HG03520 (cell line): Measurements from ENCODE around the gene TXNDC17.
"Not testable (repeated sequence)": the region's sequence is repeated elsewhere in the genome, so short reads cannot be mapped to it uniquely, and the experiment has no call there.

ENCODE experiments used
- ATAC-seq: cut with Tn5 transposase; IDR thresholded peaks from one replicate; pipeline ENCODE4 v1.9.1; 2021; ENCODE audit warnings: mild to moderate bottlenecking, moderate library complexity; ENCODE audit not compliant: unreplicated experiment

TXNDC17 gene

DNA sequence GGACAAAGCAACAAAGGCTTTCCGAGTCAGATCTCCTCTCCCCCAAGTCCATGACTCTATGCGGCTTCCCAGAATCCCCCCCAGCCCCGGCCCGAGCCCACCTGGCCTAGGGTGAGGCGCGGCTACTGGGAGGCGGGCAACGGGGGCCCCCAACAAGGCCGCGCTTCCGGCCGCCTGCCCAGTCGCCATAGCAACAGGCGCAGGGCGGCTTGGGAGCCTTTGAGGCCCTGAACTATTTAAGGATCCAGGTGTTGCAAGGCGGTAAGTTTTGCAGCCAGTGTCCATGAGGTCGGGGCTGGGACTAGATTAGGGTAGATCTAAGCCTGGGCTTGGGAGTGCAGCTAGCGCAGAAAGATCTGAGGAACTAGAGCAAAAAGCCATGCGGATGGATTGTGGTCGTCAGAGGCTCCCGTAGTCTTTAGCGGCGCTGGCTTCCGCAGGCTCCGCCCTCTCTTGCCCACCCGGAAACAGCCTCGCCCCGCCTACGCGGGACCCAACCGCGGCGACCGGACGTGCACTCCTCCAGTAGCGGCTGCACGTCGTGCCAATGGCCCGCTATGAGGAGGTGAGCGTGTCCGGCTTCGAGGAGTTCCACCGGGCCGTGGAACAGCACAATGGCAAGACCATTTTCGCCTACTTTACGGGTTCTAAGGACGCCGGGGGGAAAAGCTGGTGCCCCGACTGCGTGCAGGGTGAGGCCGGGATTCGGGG is at the start of gene TXNDC17, which contains the start of gene KIAA0753:
Gene TXNDC17, plus strand, starts transcription at position 525 of the 711 bp plus-strand sequence. Its CDS starts 23 bp downstream, at position 548.
Gene KIAA0753, minus strand, starts transcription at position 176 of the 711 bp plus-strand sequence. CDS start 5,608 bp downstream, outside the sequence.
- ATAC-seq: peak; percentile 81

DNA sequence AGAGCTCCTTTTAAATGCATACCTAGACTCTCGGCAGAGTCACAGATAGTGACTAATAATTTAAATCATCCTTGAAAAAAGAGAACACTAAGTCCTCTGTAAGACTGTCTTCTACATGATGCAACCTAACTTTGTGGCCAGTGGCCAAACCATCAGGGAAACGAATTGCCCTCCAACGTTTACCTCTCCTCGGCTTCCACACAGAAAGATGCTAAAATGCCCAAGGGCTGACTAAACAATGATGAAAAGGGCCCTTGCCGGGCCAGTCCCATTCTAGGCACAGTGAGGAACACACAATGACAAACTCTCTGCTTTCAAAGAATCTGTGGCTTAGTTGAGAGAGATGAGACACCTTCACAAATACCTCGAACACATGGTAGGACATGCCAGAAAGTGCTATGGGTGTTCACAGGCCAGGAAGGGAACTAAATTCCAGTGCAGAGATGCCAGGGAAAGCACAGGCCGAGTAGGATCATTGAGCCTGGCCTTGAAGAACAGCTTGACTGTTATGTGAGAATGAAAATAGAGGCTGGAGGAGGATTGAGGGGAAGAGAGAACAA is 49.2 kb upstream of the TXNDC17 start:
- ATAC-seq: no peak

DNA sequence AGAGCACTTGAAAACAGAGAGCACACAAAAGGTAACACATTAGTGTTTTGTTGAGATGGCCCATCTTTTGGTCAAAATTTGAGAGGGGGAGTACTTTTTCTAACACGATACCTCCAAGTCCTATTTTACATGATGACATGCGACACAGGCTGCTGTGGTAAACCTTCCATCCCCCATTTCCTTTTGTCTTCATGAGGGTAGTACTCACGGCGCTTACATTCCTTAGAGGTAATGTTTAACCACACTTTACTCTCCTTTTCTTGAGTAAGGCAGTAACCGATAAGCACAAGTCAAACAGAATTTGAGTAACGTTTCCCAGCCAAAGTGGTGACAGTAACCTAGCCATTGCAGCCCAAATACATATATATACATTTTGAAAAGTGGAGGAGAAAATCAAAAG is 48.7 kb upstream of the TXNDC17 start:
- ATAC-seq: no peak

DNA sequence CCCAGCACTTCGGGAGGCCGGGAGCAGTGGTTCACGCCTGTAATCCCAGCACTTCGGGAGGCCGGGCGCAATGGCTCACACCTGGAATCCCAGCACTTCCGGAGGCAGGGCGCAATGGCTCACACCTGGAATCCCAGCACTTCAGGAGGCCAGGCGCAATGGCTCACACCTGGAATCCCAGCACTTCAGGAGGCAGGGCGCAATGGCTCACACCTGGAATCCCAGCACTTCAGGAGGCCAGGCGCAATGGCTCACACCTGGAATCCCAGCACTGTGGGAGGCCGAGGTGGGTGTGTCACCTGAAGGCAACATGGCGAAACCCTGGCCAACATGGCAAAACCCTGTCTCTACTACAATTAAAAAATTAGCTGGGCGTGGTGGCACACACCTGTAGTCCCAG is 47.5 kb upstream of the TXNDC17 start:
- not testable (repeated sequence) for ATAC-seq

DNA sequence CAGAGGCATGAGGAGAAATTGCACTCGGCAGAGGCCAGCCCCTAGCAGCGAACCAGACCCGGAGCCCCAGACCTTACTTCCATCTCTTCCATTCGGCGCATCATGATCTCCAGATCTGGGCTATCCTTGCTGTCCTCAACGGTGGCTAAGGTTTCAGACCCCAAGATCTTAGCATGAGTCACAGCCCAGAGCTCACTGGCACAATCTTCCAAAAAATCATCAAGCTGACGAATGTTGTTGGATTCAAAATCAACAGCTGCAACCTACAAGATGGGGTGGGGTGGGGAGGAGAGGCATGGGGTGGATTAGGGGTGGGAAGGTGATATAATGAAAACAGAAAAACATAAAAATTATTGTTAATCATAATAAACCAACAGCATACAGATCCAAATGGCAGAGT is 44.8 kb upstream of the TXNDC17 start:
- no peak for ATAC-seq

DNA sequence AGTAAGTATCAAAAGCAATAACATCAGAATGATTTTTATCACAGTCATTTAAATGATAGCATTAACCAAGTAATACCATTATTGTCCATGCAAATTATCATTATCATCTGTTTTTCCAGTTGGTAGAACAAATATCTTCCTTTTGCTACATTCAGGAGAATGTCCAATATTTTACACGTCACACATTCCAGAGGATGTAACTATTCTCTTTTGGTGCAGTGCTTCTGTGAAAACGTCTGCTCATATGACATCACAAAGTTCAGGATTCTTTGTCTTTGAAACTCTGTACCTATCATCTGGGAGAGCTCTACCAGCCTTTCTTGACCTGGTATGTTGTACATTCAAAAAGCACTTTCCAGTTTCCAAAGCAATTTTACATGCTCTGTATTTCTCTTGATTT is 44.3 kb upstream of the TXNDC17 start:
- ATAC-seq: no peak

DNA sequence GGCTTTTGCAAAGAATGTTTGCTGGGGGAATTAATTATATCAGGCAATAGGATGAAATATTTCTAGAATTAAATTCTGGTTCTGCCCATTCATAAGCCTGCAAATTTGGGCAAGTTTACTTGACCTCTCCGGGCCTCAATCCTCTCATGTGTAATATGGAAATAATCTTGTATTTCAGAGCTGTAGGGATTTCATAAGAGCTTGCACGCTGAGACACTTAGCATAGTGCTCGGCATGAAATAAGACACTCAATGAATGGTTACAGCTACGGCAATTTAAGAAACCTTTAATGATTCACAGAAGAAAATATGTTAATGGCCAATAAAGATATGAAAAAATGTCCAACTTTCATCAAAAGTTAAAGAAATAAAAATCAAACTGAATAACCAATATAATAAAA is 43.9 kb upstream of the TXNDC17 start:
- ATAC-seq: no peak

DNA sequence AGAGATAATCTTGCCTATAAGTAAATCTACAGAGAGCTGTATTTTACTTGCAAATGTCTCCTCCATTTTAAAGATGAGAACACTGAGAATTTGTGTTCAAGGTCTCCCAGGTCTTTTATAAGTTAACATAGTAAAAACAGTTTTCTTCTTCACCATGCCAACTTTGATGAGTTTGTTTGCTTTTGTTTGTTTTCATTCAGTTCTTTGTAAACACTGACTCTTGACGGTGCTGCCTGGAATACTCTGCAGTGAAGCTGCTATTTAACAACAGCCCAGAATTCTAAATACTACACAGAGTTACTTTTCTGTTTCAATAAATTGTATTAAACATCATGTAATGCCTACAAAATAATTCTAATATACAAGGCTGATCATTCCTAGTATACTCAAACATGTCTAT is 43.1 kb upstream of the TXNDC17 start:
- ATAC-seq: no peak

DNA sequence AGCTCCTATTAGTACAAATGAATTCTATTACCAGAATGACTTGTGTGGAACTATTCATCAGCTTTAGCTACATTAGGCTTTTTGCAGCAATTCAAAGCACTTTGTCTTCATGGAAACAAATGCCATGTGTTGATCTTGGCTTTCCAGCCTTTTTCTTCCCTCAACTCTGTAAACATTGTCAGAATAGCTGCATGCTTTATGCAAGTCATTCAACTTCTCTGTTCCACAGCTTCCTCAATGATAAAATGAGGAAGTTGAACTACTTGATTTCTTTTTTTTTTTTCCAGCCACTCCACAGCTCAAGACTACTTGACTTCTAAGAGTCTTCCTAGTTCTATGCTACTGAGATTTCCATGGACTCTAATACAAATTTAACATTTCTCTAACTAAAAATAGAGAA is 41.5 kb upstream of the TXNDC17 start:
- ATAC-seq: no peak

DNA sequence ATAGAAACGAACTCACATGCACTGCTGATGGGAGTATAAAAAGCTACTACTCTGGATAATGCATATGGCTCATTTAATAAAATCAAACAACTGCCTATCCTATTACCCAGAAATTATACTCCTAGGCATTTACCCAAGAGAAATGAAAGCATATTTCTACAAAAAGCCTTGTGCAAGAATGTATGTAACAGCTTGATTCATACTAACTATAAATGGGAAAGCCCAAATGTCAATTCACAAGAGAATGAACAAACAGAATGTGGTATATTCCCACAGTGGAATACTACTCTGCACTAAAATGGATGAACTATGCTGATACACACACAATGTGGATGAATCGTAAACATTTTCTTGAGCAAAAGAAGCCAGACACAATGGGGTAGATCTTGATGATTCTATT is 38.7 kb upstream of the TXNDC17 start:
- no peak for ATAC-seq

DNA sequence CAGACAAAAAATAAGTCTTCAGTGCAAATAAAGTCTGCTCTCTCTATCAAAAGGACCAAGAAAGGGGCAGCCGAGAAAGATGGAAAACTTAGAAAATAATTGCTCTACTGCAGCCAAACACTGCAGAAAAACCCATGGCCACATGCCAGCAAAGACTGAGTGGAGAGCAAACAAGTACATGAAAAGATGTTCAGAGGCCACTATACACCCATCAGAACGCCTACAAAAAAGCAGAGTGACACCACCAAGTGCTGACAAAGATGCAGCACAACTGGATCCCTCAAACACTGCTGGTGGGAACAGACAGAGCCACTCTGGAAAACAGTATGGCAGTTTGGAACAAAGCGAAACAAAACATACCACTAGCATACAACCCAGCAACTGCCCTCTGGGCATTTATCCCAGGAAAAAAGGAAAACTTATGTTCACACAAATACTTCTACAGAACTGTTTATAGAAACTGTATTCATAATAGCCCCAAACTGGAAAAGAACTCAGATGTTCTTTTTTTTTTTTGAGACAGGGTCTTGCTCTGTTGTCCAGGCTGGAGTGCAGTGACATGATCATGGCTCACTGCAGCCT is 37.0 kb upstream of the TXNDC17 start:
- no peak for ATAC-seq

DNA sequence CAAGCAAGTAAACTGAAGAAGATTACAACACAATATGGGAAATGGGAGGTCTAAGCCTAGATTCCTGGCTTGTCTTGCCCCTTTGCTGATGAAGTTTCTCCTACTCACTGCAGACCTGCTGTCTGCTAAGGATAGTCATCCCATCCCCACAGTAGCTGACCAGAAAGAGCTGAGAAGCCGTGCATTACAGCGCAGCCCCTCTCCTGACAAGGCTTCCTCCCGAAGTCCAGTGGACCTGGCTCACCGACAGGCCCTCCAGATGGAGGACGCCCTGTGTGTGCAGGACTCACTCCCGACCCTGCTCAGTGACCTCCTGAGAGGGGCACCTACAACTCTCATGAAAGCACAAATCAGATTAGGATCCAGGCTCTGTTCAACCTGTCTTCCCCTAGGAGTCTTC is 35.7 kb upstream of the TXNDC17 start:
- no peak for ATAC-seq

DNA sequence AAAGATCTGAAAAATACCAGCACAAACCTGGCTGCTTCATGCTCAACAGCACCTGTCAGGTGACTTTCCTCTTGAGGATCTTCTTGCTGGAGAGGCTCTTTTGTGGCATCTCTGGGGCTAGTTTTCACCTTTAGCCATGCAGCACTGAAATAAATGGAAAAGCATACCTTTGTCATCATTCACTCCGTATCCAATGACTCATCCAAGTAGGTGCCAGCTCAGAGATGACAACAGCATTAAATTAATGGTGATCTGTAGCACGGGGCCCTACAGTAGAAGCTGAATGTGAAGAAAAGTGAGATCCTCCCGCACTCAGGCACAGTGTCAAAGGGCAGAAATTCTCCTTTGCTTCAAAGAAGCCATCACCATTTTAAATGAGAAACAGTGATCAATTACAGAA is 32.5 kb upstream of the TXNDC17 start:
- ATAC-seq: no peak

DNA sequence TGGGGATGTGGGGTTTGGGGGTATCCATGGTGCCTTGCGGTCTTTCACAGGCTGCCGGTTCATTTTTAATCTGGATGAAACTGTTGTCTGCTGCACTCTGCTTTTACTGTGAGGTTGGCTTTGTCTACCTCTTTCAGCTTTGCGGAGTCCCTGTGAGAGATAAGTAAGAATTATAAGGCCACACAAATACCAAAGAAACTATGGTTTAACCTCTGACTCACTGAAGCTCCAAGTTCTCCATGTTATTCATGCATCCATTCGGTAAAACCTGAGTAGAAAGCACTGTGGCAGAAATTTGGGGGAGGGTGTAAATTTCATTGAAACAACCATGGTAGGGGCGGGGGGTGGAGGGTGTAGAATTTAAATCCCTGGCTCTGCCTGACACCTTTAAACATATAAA is 30.8 kb upstream of the TXNDC17 start:
- no peak for ATAC-seq

DNA sequence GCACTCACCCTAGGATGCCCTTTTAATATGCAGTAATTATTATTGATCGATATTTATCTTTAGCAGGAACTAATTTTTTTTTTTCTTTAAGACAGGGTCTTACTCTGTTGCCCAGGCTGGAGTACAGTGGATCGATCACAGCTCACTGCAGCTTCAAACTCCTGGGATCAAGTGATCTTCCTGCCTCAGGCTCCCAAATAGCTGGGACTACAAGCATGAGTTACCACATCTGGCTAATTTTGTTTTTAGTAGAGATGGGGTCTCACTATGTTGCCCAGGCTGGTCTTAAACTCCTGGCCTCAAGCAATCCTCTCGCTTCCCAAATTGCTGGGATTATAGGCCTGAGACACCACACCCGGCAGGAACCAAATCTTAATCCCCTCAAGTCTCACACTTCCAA is 29.6 kb upstream of the TXNDC17 start:
- no peak for ATAC-seq

DNA sequence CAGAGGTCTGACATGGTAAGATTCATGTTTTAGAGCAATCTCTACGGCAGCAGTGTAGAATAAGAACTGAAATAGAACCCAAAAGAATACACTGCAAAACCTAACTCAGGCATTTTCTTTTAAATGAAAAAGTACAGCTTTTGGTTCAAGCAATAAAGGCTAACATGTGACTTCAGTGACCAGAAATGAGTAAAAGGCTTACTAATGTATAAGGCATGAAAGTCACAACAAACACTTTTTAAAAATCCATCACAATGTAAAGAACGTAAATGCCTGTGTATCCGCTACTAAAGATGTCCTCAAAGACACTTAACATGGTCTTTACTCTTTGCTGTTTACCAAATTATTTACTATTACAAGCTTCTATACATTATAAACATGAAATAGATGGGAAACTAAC is 16.9 kb upstream of the TXNDC17 start:
- no peak for ATAC-seq

DNA sequence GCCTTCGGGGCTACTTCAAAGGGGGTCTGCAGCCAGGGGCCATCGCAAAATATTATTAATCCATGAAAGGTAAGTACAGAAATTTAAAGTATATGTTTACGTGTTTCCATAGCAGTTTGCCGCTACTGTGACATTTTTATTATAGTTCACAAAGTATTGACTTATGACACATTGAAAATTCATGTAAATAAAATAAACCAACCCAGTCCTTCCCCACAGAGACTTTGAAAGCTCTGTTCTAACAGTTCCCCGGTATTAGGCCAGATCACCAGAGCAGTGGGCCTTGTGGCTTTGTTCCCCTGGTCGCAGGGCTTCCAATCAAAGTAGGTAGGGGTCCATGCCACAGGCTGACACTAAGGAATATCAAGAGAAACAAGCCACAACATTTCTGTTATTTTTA is 14.2 kb upstream of the TXNDC17 start:
- ATAC-seq: no peak

DNA sequence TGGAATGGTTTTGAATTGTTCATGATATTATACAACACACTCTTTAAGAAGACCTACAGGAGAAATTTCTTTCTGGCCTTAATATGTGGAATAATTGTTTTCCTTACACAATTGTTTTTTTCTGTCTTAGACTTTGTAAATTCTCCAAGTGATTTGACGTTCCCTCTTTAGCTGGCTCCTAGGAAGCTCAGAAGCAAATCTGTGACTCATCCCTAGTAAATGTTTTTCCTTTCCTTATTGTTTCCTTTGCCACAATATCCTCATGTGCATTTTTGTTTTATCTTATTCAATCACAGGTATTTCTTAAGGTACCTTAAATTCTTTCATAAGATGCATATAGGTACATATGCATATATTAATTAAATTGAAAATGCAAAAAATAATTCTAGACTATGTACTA is 13.8 kb upstream of the TXNDC17 start:
- ATAC-seq: no peak

DNA sequence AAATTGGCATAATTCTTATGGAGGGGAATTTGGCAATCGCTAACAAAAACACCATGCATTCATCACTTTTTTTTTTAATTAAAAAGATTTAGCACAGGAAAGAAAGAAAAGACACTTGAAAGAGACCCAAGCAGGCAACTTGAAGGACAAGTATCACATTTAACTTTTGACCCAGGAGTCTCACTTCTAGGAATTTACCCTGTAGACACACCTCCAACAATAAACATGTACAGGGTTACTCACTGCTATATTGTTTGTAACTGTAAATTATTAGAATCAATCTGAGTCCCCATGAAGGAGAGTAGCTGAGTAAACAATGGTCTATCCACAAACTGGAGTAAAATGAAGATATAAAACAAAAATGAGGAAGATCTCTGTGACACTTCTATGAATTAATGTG is 10.5 kb upstream of the TXNDC17 start:
- ATAC-seq: no peak

DNA sequence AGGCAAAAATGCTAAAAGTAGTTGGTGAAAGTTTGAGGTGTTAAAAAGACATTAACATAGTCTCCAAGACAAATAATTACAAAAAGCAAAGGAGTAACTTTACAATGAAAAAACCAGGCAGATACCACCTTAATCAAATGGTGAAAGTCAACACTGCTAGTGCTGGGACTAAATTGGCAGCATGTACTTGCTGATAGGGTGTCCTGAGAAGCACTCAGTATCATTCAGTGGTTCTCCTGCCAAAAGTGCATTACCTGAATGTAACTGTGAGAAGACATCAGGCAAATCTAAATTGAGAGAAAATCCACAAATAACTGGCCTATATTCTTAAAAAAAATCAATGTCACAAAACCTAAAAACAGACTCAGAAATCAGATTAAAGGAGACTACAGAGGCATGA is 8.3 kb upstream of the TXNDC17 start:
- ATAC-seq: no peak

DNA sequence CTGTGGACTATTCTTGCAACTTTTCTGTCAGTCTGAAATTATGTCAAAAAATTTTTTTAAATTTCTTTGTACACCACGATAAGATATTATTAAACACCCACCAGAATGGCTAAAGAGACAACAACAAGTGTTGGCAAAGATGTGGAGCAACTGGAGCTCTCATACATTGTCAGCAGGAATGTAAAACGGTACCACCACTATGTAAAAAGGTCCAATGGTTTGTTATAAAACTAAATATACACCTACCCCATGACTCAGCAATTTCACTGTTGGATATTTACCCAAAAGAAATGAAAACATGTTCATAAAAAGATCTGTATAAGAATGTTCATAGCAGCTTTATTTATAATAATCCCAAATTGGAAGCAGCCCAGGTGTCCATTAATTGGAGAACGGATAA is 7.6 kb upstream of the TXNDC17 start:
- ATAC-seq: no peak

DNA sequence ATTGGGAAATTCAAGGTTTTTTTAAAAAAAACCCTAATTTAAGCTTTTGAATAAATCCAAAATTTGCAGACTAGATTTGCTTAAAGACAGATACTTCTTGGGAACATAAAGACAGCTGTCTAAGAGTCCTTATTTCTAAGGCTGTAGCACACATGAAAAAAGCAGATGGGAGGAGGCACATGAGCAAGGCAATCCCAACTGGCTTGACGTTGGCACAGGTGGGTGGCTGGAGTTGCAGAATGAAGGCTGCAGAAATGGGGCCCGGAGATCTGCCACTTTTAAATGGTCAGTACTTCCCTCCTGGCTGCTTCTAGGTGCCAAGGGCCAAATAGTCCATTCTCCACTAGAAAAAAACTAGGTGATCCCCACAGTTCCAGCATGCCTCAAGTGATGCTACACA is 4.8 kb upstream of the TXNDC17 start:
- ATAC-seq: no peak
